ENCODE measurements around the gene PUS7.

DNA sequence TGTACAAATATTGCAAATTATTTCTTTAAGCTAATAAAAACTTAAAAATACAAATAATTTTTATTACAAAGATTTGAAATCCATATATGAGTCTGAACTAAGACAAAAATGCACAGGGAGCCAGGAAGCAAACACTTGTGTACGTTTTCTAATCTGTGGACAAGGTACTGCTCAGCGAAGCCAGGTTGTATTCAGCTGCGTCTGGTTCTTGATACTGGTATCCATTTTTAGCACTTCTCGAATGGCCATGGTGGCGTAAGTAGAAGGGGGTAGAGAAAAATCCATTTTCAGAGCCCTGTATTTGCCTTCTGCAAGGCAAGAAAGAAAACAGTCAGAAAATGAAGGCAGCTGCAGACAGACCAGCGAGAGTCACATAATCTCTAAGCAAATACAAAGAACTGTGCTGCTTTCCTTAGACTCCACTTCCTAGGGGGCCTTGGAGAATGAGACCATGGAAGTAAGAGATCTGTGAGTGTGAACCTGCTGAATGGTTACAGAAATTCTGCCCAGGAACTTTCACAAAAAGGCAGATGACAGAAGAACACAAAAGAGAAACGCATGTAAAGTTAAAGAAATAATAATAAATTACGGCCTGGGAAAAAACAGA is 64.3 kb downstream of the PUS7 start:
- TF ChIP-seq, protein P1, sequence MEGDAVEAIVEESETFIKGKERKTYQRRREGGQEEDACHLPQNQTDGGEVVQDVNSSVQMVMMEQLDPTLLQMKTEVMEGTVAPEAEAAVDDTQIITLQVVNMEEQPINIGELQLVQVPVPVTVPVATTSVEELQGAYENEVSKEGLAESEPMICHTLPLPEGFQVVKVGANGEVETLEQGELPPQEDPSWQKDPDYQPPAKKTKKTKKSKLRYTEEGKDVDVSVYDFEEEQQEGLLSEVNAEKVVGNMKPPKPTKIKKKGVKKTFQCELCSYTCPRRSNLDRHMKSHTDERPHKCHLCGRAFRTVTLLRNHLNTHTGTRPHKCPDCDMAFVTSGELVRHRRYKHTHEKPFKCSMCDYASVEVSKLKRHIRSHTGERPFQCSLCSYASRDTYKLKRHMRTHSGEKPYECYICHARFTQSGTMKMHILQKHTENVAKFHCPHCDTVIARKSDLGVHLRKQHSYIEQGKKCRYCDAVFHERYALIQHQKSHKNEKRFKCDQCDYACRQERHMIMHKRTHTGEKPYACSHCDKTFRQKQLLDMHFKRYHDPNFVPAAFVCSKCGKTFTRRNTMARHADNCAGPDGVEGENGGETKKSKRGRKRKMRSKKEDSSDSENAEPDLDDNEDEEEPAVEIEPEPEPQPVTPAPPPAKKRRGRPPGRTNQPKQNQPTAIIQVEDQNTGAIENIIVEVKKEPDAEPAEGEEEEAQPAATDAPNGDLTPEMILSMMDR (IDR thresholded peaks at IDR 0.05; ENCODE audit: low read depth, low read length): no peak
- TF ChIP-seq POLR2A (IDR thresholded peaks at IDR 0.05; ENCODE audit: extremely low read depth, insufficient read length): no peak
- TF ChIP-seq, protein P2, sequence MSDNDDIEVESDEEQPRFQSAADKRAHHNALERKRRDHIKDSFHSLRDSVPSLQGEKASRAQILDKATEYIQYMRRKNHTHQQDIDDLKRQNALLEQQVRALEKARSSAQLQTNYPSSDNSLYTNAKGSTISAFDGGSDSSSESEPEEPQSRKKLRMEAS (IDR thresholded peaks at IDR 0.05; ENCODE audit: low read depth, low read length): no peak

Measured in NB4 (cell line).